ENCODE results near the gene VPS13D. TPM values are rescaled to one million over a fixed set of nuclear protein-coding genes. Genes with fewer than 3 reads are reported as not detected.

VPS13D gene
- total and polyA plus RNA-seq, 2 experiments from 2014 or later: 9.7 to 35.7 TPM

DNA sequence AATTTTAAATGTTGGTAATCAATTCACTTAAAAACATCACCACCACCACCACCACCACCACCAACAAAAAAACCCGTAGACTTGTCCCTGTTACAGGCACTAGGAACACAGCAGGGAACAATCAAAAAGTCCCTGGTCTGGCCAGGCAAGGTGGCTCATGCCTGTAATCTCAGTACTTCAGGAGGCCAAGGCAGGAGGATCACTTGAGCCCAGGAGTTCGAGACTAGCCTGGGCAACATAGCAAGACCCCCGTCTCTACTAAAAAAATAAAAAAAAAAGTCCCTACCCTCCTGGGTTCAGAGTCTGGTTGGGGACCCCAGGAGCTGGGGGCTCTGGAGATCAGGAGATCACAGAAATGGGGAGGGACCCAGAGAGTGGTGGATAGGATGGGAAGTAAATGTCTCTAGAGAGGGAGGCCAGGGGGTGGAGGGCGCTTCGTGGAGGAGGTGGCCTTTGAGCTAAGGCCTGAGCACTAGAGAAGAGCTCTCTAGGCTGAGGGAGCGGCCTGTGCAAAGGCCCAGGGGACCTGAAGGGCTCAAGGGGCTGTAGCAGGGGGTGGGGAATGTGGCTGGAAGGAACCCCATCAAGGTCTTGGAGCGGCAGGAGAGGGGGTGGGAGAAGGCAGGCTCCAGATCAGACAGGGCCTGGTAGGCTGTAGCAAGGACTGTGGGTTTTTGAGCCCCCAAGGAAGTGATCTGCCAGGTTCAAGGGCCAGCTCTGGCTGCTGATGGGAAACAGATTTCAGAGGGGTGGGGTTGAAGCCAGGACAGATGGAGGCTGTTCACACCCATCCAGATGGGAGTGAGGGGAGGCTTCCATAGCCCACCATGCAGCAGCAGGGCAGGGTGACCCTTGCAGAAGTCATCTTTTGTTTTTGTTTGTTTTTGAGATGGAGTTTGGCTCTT lies 24.8 kb upstream of the VPS13D start:
- Histone ChIP-seq H3K27ac (no peak overlapping the region), H3K4me3 (no peak overlapping the region), H3K9me3 (ENCODE audit: low read depth) (no peaks in the 10 kb centered on the region), H3K27me3 (no peaks in the 10 kb centered on the region), H3K4me1 (ENCODE audit: low read depth) (no peaks in the 10 kb centered on the region), H3K36me3 (no peaks in the 10 kb centered on the region)
- TF ChIP-seq CTCF (IDR thresholded peaks at IDR 0.05; ENCODE audit: low read depth, low read length): no peak
- DNase-seq (ENCODE audit: low read depth in 1 of 2, low spot score in 1 of 2): no peak

GRCh38 chr1:12206238-12206637 lies 23.6 kb upstream of the VPS13D start:
- Histone ChIP-seq H3K9me3 (ENCODE audit: low read depth) (no peaks in the 10 kb centered on the region), H3K4me1 (ENCODE audit: low read depth) (no peaks in the 10 kb centered on the region), H3K27me3 (no peaks in the 10 kb centered on the region), H3K4me3 (no peak overlapping the region), H3K27ac (no peak overlapping the region), H3K36me3 (no peaks in the 10 kb centered on the region)
- no peak for TF ChIP-seq CTCF (IDR thresholded peaks at IDR 0.05; ENCODE audit: low read depth, low read length)
- no peak for DNase-seq (ENCODE audit: low read depth in 1 of 2, low spot score in 1 of 2)

DNA sequence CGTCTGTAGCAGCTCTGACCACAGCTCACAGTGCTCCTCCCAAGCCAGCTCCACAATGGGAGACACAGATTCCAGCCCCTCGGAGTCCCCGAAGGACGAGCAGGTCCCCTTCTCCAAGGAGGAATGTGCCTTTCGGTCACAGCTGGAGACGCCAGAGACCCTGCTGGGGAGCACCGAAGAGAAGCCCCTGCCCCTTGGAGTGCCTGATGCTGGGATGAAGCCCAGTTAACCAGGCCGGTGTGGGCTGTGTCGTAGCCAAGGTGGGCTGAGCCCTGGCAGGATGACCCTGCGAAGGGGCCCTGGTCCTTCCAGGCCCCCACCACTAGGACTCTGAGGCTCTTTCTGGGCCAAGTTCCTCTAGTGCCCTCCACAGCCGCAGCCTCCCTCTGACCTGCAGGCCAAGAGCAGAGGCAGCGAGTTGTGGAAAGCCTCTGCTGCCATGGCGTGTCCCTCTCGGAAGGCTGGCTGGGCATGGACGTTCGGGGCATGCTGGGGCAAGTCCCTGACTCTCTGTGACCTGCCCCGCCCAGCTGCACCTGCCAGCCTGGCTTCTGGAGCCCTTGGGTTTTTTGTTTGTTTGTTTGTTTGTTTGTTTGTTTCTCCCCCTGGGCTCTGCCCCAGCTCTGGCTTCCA lies 22.9 kb upstream of the VPS13D start:
- no peak for TF ChIP-seq CTCF (IDR thresholded peaks at IDR 0.05; ENCODE audit: low read depth, low read length)
- Histone ChIP-seq H3K9me3 (ENCODE audit: low read depth) (no peaks in the 10 kb centered on the region), H3K27me3 (no peaks in the 10 kb centered on the region), H3K36me3 (no peaks in the 10 kb centered on the region), H3K4me1 (ENCODE audit: low read depth) (no peaks in the 10 kb centered on the region), H3K27ac (no peak overlapping the region), H3K4me3 (no peak overlapping the region)
- no peak for DNase-seq (ENCODE audit: low read depth in 1 of 2, low spot score in 1 of 2)

DNA sequence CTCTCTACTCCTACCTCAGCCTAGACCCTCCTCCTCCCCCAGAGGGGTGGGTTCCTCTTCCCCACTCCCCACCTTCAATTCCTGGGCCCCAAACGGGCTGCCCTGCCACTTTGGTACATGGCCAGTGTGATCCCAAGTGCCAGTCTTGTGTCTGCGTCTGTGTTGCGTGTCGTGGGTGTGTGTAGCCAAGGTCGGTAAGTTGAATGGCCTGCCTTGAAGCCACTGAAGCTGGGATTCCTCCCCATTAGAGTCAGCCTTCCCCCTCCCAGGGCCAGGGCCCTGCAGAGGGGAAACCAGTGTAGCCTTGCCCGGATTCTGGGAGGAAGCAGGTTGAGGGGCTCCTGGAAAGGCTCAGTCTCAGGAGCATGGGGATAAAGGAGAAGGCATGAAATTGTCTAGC lies 21.6 kb upstream of the VPS13D start:
- Histone ChIP-seq H3K27me3 (no peaks in the 10 kb centered on the region), H3K9me3 (ENCODE audit: low read depth) (no peaks in the 10 kb centered on the region), H3K27ac (no peak overlapping the region), H3K4me3 (no peak overlapping the region), H3K36me3 (no peaks in the 10 kb centered on the region), H3K4me1 (ENCODE audit: low read depth) (no peaks in the 10 kb centered on the region)
- TF ChIP-seq CTCF (IDR thresholded peaks at IDR 0.05; ENCODE audit: low read depth, low read length): no peak
- no peak for DNase-seq (ENCODE audit: low read depth in 1 of 2, low spot score in 1 of 2)

GRCh38 chr1:12208764-12209494 lies 20.9 kb upstream of the VPS13D start:
- TF ChIP-seq CTCF (IDR thresholded peaks at IDR 0.05; ENCODE audit: low read depth, low read length): peak; percentile 87
- Histone ChIP-seq H3K9me3 (ENCODE audit: low read depth) (no peaks in the 10 kb centered on the region), H3K27me3 (no peaks in the 10 kb centered on the region), H3K4me3 (no peak overlapping the region), H3K36me3 (no peaks in the 10 kb centered on the region), H3K4me1 (ENCODE audit: low read depth) (no peaks in the 10 kb centered on the region), H3K27ac (no peak overlapping the region)
- DNase-seq (ENCODE audit: low read depth in 1 of 2, low spot score in 1 of 2): peak; percentile 88
